Body of pancreas (tissue), 4 donors: ENCODE data around the gene RGS6.

ENCODE experiments used
- CTCF ChIP-seq, 7 experiments: fragments of 450-650 bp in 4 of 7; fragments of 200-600 bp in 3 of 7; sonication (generic) in 3 of 7; IDR thresholded peaks; one replicate each; pipeline ENCODE4 v1.5.1; 2016 to 2019; ENCODE audit warnings: antibody characterized with exemption in 7 of 7
- POLR2A ChIP-seq, 3 donors: fragments of 450-650 bp; IDR thresholded peaks; one replicate each; pipeline ENCODE4 v1.6.1; 2016; ENCODE audit warnings: antibody characterized with exemption in 3 of 3, mild to moderate bottlenecking in 2 of 3

DNA sequence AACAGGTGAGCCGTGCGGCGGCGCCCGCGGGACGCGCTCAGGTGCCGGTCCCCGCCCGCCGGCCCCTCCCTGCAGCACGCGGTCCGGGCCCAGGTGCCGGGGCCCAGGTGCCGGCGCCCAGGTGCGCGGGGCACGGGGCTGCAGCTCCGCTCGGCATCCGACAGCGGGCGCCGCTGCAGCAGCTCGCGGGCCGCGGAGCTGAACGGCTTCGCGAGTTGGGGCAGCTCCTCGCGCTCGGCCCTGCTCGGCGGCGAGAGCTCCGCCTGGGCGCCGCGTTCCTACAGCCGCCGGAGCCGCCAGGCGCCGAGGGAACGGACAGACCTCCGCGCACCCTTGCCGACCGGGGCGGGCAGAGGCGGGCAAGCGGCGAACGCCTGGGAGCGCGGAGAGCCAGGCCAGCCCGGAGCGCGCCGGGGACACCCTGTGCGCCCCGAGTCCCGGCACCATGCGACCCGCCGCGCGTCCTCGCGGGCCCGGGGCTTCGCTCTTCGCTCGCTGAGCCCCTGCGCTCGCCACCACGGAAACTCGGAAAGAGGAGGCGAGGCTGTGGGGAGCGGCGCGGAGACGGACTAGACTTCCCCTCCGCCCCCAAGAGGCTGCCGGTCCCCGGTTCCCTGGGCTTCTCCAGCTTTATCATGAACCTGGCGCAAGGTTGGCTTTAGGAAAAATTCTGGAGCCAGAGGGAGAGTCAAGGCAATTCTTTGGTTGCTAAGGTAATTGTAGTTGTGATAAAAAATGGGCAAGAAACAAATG lies at the start of gene RGS6:
- TF ChIP-seq CTCF (IDR thresholded peaks at IDR 0.05) (peak in 3 of 7 experiments; percentile 16 to 54 (median 33)), POLR2A (IDR thresholded peaks at IDR 0.05) (no peak)
